SU-DHL-6 (cell line): ENCODE results near the gene SLC26A2.

Experiments used
- CTCF ChIP-seq: fragments of 200-600 bp; sonication (generic); IDR thresholded peaks from one replicate; pipeline ENCODE4 v1.5.1; 2017; ENCODE audit warnings: antibody characterized with exemption, mild to moderate bottlenecking, low read length, moderate library complexity; ENCODE audit not compliant: insufficient read depth, poor library complexity, severe bottlenecking
- EZH2phosphoT487 ChIP-seq: fragments of 200-600 bp; sonication (generic), shearing (Covaris generic); conservative IDR thresholded peaks from 2 replicates; pipeline ENCODE4 v1.6.1; 2018; ENCODE audit warnings: mild to moderate bottlenecking, antibody characterized with exemption, low read length, moderate library complexity, mixed read lengths

DNA sequence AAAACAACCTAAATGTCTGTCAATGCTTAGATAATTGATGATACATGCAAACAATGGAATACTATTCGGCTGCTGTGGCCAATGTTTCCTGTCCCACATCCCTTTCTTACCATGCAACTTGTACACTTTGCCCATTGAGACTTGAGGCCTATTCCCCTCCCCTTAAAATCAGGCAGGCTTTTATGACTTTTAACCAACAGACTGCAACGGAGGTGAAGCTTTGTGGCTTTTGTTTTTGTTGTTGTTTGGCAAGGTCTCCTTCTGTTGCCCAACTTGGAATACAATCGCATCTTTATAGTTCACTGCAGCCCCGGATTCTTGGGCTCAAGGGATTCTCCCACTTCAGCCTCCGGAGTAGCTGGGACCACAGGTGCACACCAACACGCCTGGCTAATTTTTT is 5.8 kb upstream of the SLC26A2 start:
- TF ChIP-seq CTCF, result no peak
- TF ChIP-seq EZH2phosphoT487, result no peak
